Gastrocnemius medialis (tissue), 4 donors: ENCODE data around the gene RMI2. TPM values are rescaled to one million over a fixed set of nuclear protein-coding genes. Genes with fewer than 3 reads are reported as not detected.

Source experiments
- ATAC-seq, 2 donors: fragments of 150-250 bp; one replicate each; pipeline ENCODE4 v1.9.1; 2016
- DNase-seq, 2 donors: peaks; one replicate each; pipeline ENCODE4 v3.0.0-alpha.2; 2019
- H3K27ac ChIP-seq, 4 donors: fragments of 200-600 bp; sonication (generic); 1 replicate in 1 of 4; 2 replicates in 3 of 4; pipeline ENCODE4 v1.5.1; 2016 to 2018; ENCODE audit warnings: mild to moderate bottlenecking in 2 of 4, moderate library complexity in 1 of 4
- H3K27me3 ChIP-seq, 3 donors: fragments of 200-600 bp; sonication (generic) in 2 of 3; 1 replicate in 1 of 3; 2 replicates in 2 of 3; pipeline versions ENCODE4 v1.5.1 to v1.6.0; 2016 to 2019; ENCODE audit warnings: mild to moderate bottlenecking in 1 of 3, moderate library complexity in 1 of 3
- H3K36me3 ChIP-seq, 2 donors: fragments of 200-600 bp; sonication (generic) in 1 of 2; one replicate each; pipeline ENCODE4 v1.5.1; 2017 to 2018
- H3K4me1 ChIP-seq, 2 donors: fragments of 200-600 bp; sonication (generic) in 1 of 2; one replicate each; pipeline ENCODE4 v1.5.1; 2016 to 2017; ENCODE audit warnings: mild to moderate bottlenecking in 2 of 2
- H3K4me3 ChIP-seq, 4 donors: fragments of 200-600 bp; sonication (generic) in 3 of 4; 1 replicate in 1 of 4; 2 replicates in 3 of 4; pipeline ENCODE4 v1.5.1; 2016 to 2019; ENCODE audit warnings: mild to moderate bottlenecking in 2 of 4
- H3K9me3 ChIP-seq, 3 donors: fragments of 200-600 bp; sonication (generic) in 2 of 3; 1 replicate in 1 of 3; 2 replicates in 2 of 3; pipeline ENCODE4 v1.5.1; 2016 to 2019
- POLR2A ChIP-seq, 2 donors: fragments of 450-650 bp; IDR thresholded peaks; one replicate each; pipeline ENCODE4 v1.6.1; 2017; ENCODE audit warnings: antibody characterized with exemption in 2 of 2, mild to moderate bottlenecking in 2 of 2, moderate library complexity in 2 of 2
- in situ Hi-C, 4 donors: fragments of 200-750 bp; cut with MboI; loops; one replicate each; pipeline versions ENCODE4 v1.15.0 to v1.8.0; 2017; ENCODE audit warnings: low sequenced_read_pairs in 4 of 4
- intact Hi-C: fragments of 100-400 bp; cut with DNase I; formaldehyde crosslinking; loops from one replicate; pipeline ENCODE4 v1.15.1; 2023; ENCODE audit warnings: low total_unique reads
- total RNA-seq, 4 donors: library from RNA; depleted of rRNA; stranded (reverse); fragments of >200 nt; gene quantifications; one replicate each; pipeline versions ENCODE4 v1.1.0 to v1.2.3, GENCODE V29; 2016
- TF ChIP-seq, protein P1 (sequence below), 5 experiments: fragments of 450-650 bp in 3 of 5; fragments of 200-600 bp in 2 of 5; sonication (generic) in 2 of 5; IDR thresholded peaks in 4 of 5; conservative IDR thresholded peaks in 1 of 5; 1 replicate in 4 of 5; 2 replicates in 1 of 5; pipeline ENCODE4 v1.5.1; 2016 to 2019; ENCODE audit warnings: antibody characterized with exemption in 5 of 5, mild to moderate bottlenecking in 3 of 5, moderate library complexity in 3 of 5

The RMI2 gene
- total RNA-seq, 4 donors from 2014 or later = 0.44 to 0.49 TPM; not detected in 2

DNA sequence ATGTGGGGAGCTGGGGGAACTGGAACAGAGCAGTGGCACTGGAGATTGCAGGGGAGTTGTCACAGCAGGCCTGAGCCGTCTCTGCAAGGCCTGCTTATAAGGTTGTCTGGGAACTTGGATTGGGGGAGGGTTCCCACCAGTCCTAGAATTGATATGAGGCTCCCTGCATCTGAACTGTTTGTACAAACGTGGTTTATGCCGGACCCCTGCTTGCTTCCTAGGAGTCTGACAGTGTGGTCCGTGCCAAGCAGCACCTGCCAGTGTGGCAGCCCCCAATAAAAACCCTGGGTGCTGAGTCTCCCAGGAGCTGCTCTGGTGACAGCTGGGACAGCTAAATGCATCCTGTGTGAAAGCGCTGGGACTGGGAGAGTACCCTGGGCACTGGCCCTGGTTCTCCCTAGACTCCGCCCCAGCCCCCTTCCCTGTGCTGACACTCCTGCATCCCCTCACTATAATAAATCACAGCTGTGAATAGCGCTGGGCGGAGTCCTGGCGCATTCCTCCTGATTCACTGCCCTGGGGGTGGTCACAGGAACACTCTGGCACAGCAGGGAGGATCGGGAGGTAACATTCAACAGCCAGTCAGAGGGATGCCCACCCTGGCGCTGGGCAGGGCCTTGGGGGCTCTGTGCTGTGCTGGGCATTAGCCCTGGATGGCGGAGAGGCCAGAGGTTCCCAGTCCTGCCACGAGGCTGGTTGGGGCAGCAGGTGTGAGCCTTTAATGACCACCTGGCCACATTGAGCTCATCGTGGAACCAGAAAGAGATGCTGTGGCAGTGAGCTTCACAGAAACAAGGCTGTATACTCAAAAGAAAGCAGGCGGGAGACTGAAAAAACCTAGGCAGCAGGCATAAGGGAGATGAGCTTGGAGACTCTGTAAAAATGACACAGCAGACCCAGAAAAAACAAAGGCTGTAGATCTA is 45.6 kb downstream of the RMI2 start:
- H3K4me1 ChIP-seq = peaks cover 4 to 5% of the 10 kb centered on the region in 2 donors
- TF ChIP-seq, protein P1, sequence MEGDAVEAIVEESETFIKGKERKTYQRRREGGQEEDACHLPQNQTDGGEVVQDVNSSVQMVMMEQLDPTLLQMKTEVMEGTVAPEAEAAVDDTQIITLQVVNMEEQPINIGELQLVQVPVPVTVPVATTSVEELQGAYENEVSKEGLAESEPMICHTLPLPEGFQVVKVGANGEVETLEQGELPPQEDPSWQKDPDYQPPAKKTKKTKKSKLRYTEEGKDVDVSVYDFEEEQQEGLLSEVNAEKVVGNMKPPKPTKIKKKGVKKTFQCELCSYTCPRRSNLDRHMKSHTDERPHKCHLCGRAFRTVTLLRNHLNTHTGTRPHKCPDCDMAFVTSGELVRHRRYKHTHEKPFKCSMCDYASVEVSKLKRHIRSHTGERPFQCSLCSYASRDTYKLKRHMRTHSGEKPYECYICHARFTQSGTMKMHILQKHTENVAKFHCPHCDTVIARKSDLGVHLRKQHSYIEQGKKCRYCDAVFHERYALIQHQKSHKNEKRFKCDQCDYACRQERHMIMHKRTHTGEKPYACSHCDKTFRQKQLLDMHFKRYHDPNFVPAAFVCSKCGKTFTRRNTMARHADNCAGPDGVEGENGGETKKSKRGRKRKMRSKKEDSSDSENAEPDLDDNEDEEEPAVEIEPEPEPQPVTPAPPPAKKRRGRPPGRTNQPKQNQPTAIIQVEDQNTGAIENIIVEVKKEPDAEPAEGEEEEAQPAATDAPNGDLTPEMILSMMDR (IDR thresholded peaks at IDR 0.05 in 4 of 5, conservative IDR thresholded peaks at IDR 0.05 in 1 of 5) = no peak
- no peak for TF ChIP-seq POLR2A (IDR thresholded peaks at IDR 0.05)
- in situ Hi-C loops (loop anchor here (5.0 to 25.0 kb wide), 5 partner anchors 251 to 671 kb away; no protein-coding TSS in a partner anchor), intact Hi-C loops (no loop called here)
- ATAC-seq (no peak), DNase-seq (no peak)
- H3K9me3 ChIP-seq = no peaks in the 10 kb centered on the region
- no peaks in the 10 kb centered on the region for H3K27me3 ChIP-seq
- no peaks in the 10 kb centered on the region for H3K36me3 ChIP-seq
- H3K4me3 ChIP-seq = no peak overlapping the region
- H3K27ac ChIP-seq = no peak overlapping the region

- DNase-seq (no peak), ATAC-seq (no peak)
- intact Hi-C loops (no loop called here), in situ Hi-C loops (loop anchor here (5.0 to 25.0 kb wide), 5 partner anchors 251 to 671 kb away; no protein-coding TSS in a partner anchor)
- Histone ChIP-seq H3K4me3 (no peak overlapping the region), H3K27ac (no peak overlapping the region), H3K4me1 (peaks cover 4 to 6% of the 10 kb centered on the region in 2 donors), H3K9me3 (no peaks in the 10 kb centered on the region), H3K36me3 (no peaks in the 10 kb centered on the region), H3K27me3 (no peaks in the 10 kb centered on the region)
- TF ChIP-seq POLR2A (IDR thresholded peaks at IDR 0.05) = no peak
- TF ChIP-seq, protein P1 (IDR thresholded peaks at IDR 0.05 in 4 of 5, conservative IDR thresholded peaks at IDR 0.05 in 1 of 5) = no peak
These were observed 46.3 kb downstream of the RMI2 start for GRCh38 chr16:11391576-11391975.

DNA sequence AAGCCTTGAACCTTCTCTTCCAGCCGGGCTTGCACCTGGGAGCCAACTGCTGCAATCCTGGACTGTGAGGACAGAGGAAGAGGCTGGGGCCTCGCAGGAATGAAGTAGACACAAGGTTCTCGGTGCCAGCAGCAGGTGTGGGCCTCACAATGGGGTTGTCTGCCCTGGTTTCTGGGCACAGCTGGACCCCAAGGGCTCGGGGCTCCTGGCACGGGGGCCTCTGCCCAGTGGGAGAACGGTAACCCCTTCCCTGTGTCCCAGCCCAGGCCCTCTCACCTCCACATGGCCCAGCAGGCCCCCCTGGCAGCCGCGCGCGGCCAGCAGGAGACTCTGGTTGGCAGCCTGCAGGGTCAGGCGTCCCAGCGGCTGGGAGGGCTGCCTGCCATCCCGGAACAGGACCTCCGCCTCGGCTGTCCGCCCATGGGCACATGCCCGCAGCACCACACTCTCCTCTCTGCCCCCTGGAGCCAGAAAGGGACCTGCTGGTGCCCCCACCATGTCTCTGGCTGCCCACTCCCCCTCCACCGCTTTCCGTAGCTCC is 46.9 kb downstream of the RMI2 start:
- peaks cover 3 to 4% of the 10 kb centered on the region in 2 donors for H3K4me1 ChIP-seq
- H3K27me3 ChIP-seq = no peaks in the 10 kb centered on the region
- DNase-seq (peak in 1 of 2 donors; percentile 67), ATAC-seq (peak in 1 of 2 donors; percentile 36)
- H3K4me3 ChIP-seq = no peak overlapping the region
- in situ Hi-C loops (loop anchor here (5.0 to 25.0 kb wide), 5 partner anchors 250 to 670 kb away; no protein-coding TSS in a partner anchor), intact Hi-C loops (no loop called here)
- no peak overlapping the region for H3K27ac ChIP-seq
- no peaks in the 10 kb centered on the region for H3K9me3 ChIP-seq
- H3K36me3 ChIP-seq = no peaks in the 10 kb centered on the region
- TF ChIP-seq, protein P1 (IDR thresholded peaks at IDR 0.05 in 4 of 5, conservative IDR thresholded peaks at IDR 0.05 in 1 of 5) = no peak
- no peak for TF ChIP-seq POLR2A (IDR thresholded peaks at IDR 0.05)

GRCh38 chr16:11393366-11393765 is 48.1 kb downstream of the RMI2 start:
- DNase-seq = no peak
- intact Hi-C loops (no loop called here), in situ Hi-C loops (loop anchor here (5.0 to 25.0 kb wide), 5 partner anchors 249 to 669 kb away; no protein-coding TSS in a partner anchor)
- ATAC-seq = no peak
- Histone ChIP-seq H3K4me1 (peaks cover 3 to 4% of the 10 kb centered on the region in 2 donors), H3K4me3 (no peak overlapping the region), H3K27ac (no peak overlapping the region), H3K36me3 (no peaks in the 10 kb centered on the region), H3K9me3 (no peaks in the 10 kb centered on the region), H3K27me3 (no peaks in the 10 kb centered on the region)
- TF ChIP-seq POLR2A (IDR thresholded peaks at IDR 0.05) = no peak
- TF ChIP-seq, protein P1 (IDR thresholded peaks at IDR 0.05 in 4 of 5, conservative IDR thresholded peaks at IDR 0.05 in 1 of 5) = no peak
